ENCODE results near the gene FHIP2A.

The FHIP2A gene

GRCh38 chr10:114816308-114816707, 5.3 kb upstream of the FHIP2A start:
- Histone ChIP-seq H3K9me3 (ENCODE audit: insufficient read depth, low read length, severe bottlenecking) (no peaks in the 10 kb centered on the region), H2AFZ (ENCODE audit: low read depth, low read length) (no peak overlapping the region), H3K4me1 (ENCODE audit: insufficient read depth, low read length) (peaks cover 24% of the 10 kb centered on the region), H3K36me3 (ENCODE audit: insufficient read depth, low read length) (no peaks in the 10 kb centered on the region), H3K27me3 (ENCODE audit: insufficient read depth, low read length, poor library complexity) (no peaks in the 10 kb centered on the region), H4K20me1 (ENCODE audit: insufficient read depth, low read length) (no peaks in the 10 kb centered on the region), H3K4me3 (ENCODE audit: low read depth in 1 of 2, low read length in 2 of 2) (no peak overlapping the region), H3K4me2 (ENCODE audit: insufficient read depth, low read length) (no peak overlapping the region), H3K27ac (ENCODE audit: low read length) (no peak overlapping the region), H3K9ac (ENCODE audit: low read depth, low read length) (no peak overlapping the region), H3K79me2 (ENCODE audit: insufficient read depth, low read length) (no peaks in the 10 kb centered on the region)
- no peak for DNase-seq
- TF ChIP-seq CTCF (IDR thresholded peaks at IDR 0.05; ENCODE audit: borderline replicate concordance, extremely low read depth, low read length, poor library complexity, severe bottlenecking): no peak
- TF ChIP-seq EZH2 (IDR thresholded peaks at IDR 0.05; ENCODE audit: borderline replicate concordance, low read depth, low read length, severe bottlenecking): no peak
- ATAC-seq (ENCODE audit: insufficient read depth, low read depth): no peak

- no peaks in the 10 kb centered on the region for H3K36me3 ChIP-seq (ENCODE audit: insufficient read depth, low read length)
- H3K79me2 ChIP-seq (ENCODE audit: insufficient read depth, low read length): peaks cover 27% of the 10 kb centered on the region
- no peak for ATAC-seq (ENCODE audit: insufficient read depth, low read depth)
- no peak overlapping the region for H3K4me3 ChIP-seq (ENCODE audit: low read depth in 1 of 2, low read length in 2 of 2)
- no peak overlapping the region for H3K27ac ChIP-seq (ENCODE audit: low read length)
- no peaks in the 10 kb centered on the region for H3K9me3 ChIP-seq (ENCODE audit: insufficient read depth, low read length, severe bottlenecking)
- H3K4me2 ChIP-seq (ENCODE audit: insufficient read depth, low read length): no peak overlapping the region
- H2AFZ ChIP-seq (ENCODE audit: low read depth, low read length): no peak overlapping the region
- TF ChIP-seq CTCF (IDR thresholded peaks at IDR 0.05; ENCODE audit: borderline replicate concordance, extremely low read depth, low read length, poor library complexity, severe bottlenecking) (no peak), EZH2 (IDR thresholded peaks at IDR 0.05; ENCODE audit: borderline replicate concordance, low read depth, low read length, severe bottlenecking) (no peak)
- no peaks in the 10 kb centered on the region for H4K20me1 ChIP-seq (ENCODE audit: insufficient read depth, low read length)
- H3K27me3 ChIP-seq (ENCODE audit: insufficient read depth, low read length, poor library complexity): no peaks in the 10 kb centered on the region
- H3K9ac ChIP-seq (ENCODE audit: low read depth, low read length): no peak overlapping the region
- no peak for DNase-seq
- H3K4me1 ChIP-seq (ENCODE audit: insufficient read depth, low read length): peaks cover 26% of the 10 kb centered on the region
These were observed 2.3 kb upstream of the FHIP2A start for GRCh38 chr10:114819322-114819721.

GRCh38 chr10:114821915-114822443, 399 bp downstream of the FHIP2A start:
- peak overlapping the region; percentile 69 for H3K27ac ChIP-seq (ENCODE audit: low read length)
- H3K9ac ChIP-seq (ENCODE audit: low read depth, low read length): peak overlapping the region; percentile 91

More at GRCh38 chr10:114821915-114822443, 399 bp downstream of the FHIP2A start:
- Histone ChIP-seq H3K36me3 (ENCODE audit: insufficient read depth, low read length) (no peaks in the 10 kb centered on the region), H3K4me3 (ENCODE audit: low read depth in 1 of 2, low read length in 2 of 2) (peak overlapping the region; percentile 66 to 85; a peak in 3 of 4 replicates), H3K4me1 (ENCODE audit: insufficient read depth, low read length) (peaks cover 38% of the 10 kb centered on the region), H3K27me3 (ENCODE audit: insufficient read depth, low read length, poor library complexity) (no peaks in the 10 kb centered on the region), H4K20me1 (ENCODE audit: insufficient read depth, low read length) (peaks cover 11% of the 10 kb centered on the region; the same call in 1 of the 2 replicates), H2AFZ (ENCODE audit: low read depth, low read length) (peak overlapping the region; percentile 82), H3K79me2 (ENCODE audit: insufficient read depth, low read length) (peaks cover 53% of the 10 kb centered on the region), H3K4me2 (ENCODE audit: insufficient read depth, low read length) (peak overlapping the region; percentile 72), H3K9me3 (ENCODE audit: insufficient read depth, low read length, severe bottlenecking) (no peaks in the 10 kb centered on the region)
- ATAC-seq (ENCODE audit: insufficient read depth, low read depth): peak; percentile 66
- TF ChIP-seq EZH2 (IDR thresholded peaks at IDR 0.05; ENCODE audit: borderline replicate concordance, low read depth, low read length, severe bottlenecking) (no peak), CTCF (IDR thresholded peaks at IDR 0.05; ENCODE audit: borderline replicate concordance, extremely low read depth, low read length, poor library complexity, severe bottlenecking) (no peak)
- no peak for DNase-seq

Measured in DND-41 (cell line).